ENCODE measurements around the gene NDC80. TPM values are rescaled to one million over a fixed set of nuclear protein-coding genes. Genes with fewer than 3 reads are reported as not detected.
A peak's percentile ranks its signal among the peaks of the same experiment; 100 is the strongest.

The NDC80 gene
- total RNA-seq, 8 experiments from 2014 or later: 1.7 to 42.4 (median 4.3) TPM

GRCh38 chr18:2568129-2568528 is 3.2 kb upstream of the NDC80 start:
- in situ Hi-C loops (cut with MboI; ENCODE audit: low pct_unique_long_range_greater_than_20kb in 2 of 9, low sequenced_read_pairs in 9 of 9, unreplicated experiment in 9 of 9): loop anchor here in 4 of 9 experiments (25.0 kb wide), 1 partner anchor 1706 kb away; no protein-coding TSS in a partner anchor
- H3K4me1 ChIP-seq (replicated peaks in 1 of 2): peaks cover 9 to 11% of the 10 kb centered on the region in 2 donors
- no peak overlapping the region for H3K27ac ChIP-seq
- 54 to 83% (median 80%) methylated on average over 1 to 6 of the region's 6 CpGs; no CpG with 5 or more reads in 6 of the 10 experiments for WGBS, 10 experiments
- no peak overlapping the region for H3K4me3 ChIP-seq
- no peak for ATAC-seq (replicated peaks in 6 of 8)

GRCh38 chr18:2568605-2569004 is 2.8 kb upstream of the NDC80 start:
- ATAC-seq (replicated peaks in 6 of 8): no peak
- Histone ChIP-seq H3K4me3 (no peak overlapping the region), H3K27ac (no peak overlapping the region), H3K4me1 (replicated peaks in 1 of 2) (peaks cover 9 to 11% of the 10 kb centered on the region in 2 donors)
- in situ Hi-C loops (cut with MboI; ENCODE audit: low pct_unique_long_range_greater_than_20kb in 2 of 9, low sequenced_read_pairs in 9 of 9, unreplicated experiment in 9 of 9): loop anchor here in 4 of 9 experiments (25.0 kb wide), 1 partner anchor 1706 kb away; no protein-coding TSS in a partner anchor
- WGBS, 10 experiments: 40 to 100% (median 93%) methylated on average over 1 to 3 of the region's 3 CpGs; no CpG with 5 or more reads in 4 of the 10 experiments

GRCh38 chr18:2569338-2570207 is 1.8 kb upstream of the NDC80 start:
- WGBS, 10 experiments: 67 to 100% (median 84%) methylated on average over 2 to 5 of the region's 10 CpGs; no CpG with 5 or more reads in 3 of the 10 experiments
- in situ Hi-C loops (cut with MboI; ENCODE audit: low pct_unique_long_range_greater_than_20kb in 2 of 9, low sequenced_read_pairs in 9 of 9, unreplicated experiment in 9 of 9): loop anchor here in 4 of 9 experiments (25.0 kb wide), 1 partner anchor 1707 kb away; no protein-coding TSS in a partner anchor
- H3K27ac ChIP-seq: no peak overlapping the region
- ATAC-seq (replicated peaks in 6 of 8): no peak
- peaks cover 9 to 11% of the 10 kb centered on the region in 2 donors for H3K4me1 ChIP-seq (replicated peaks in 1 of 2)
- peak overlapping the region in 4 of 5 donors; percentile 89 to 96 (median 94) for H3K4me3 ChIP-seq

- WGBS, 10 experiments: 0 to 2% (median 0%) methylated on average over 6 to 8 of the region's 16 CpGs; no CpG with 5 or more reads in 6 of the 10 experiments
- ATAC-seq (replicated peaks in 6 of 8): peak; percentile 69 to 83 (median 80)
- in situ Hi-C loops (cut with MboI; ENCODE audit: low pct_unique_long_range_greater_than_20kb in 2 of 9, low sequenced_read_pairs in 9 of 9, unreplicated experiment in 9 of 9): loop anchor here in 4 of 9 experiments (25.0 kb wide), 1 partner anchor 1708 kb away; no protein-coding TSS in a partner anchor
- Histone ChIP-seq H3K27ac (peak overlapping the region; percentile 100), H3K4me3 (peak overlapping the region; percentile 89 to 96 (median 92)), H3K4me1 (replicated peaks in 1 of 2) (peaks cover 9 to 11% of the 10 kb centered on the region in 2 donors)
Observed at GRCh38 chr18:2570772-2571199, 571 bp upstream of the NDC80 start.

DNA sequence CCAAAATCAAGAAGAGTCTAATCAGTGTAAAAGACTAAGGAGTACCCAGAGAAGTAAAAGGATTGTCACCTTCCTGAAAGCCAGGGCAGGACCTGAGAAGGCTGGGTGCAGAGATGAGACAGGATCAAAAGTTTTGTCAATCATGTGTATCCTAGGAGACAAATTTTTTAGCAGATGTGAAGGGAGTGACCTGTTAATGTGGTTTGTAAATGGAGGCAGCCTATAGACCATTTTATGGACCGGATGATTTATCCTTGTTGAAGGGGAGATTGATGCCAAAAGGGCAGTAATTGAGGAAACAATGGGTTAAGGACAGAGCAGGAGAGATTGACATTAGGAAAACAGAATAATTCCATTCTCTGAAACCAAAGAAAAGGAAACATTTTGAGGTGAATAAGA is 813 bp downstream of the NDC80 start:
- in situ Hi-C loops (cut with MboI; ENCODE audit: low pct_unique_long_range_greater_than_20kb in 2 of 9, low sequenced_read_pairs in 9 of 9, unreplicated experiment in 9 of 9): loop anchor here in 4 of 9 experiments (25.0 kb wide), 1 partner anchor 1710 kb away; no protein-coding TSS in a partner anchor
- Histone ChIP-seq H3K27ac (no peak overlapping the region), H3K4me3 (peak overlapping the region; percentile 89 to 96 (median 92)), H3K4me1 (replicated peaks in 1 of 2) (peaks cover 9 to 11% of the 10 kb centered on the region in 2 donors)
- WGBS, 10 experiments: 0 to 20% (median 0%) methylated on average over 1 of the region's 1 CpG; no CpG with 5 or more reads in 5 of the 10 experiments
- ATAC-seq (replicated peaks in 6 of 8): peak in 1 of 8 experiments; percentile 2

- H3K4me1 ChIP-seq (replicated peaks in 1 of 2): peaks cover 9 to 11% of the 10 kb centered on the region in 2 donors
- no peak for ATAC-seq (replicated peaks in 6 of 8)
- peak overlapping the region in 2 of 5 donors; percentile 92 to 96 for H3K4me3 ChIP-seq
- no peak overlapping the region for H3K27ac ChIP-seq
- 3 to 57% (median 8%) methylated on average over 3 to 5 of the region's 5 CpGs; no CpG with 5 or more reads in 2 of the 10 experiments for WGBS, 10 experiments
- in situ Hi-C loops (cut with MboI; ENCODE audit: low pct_unique_long_range_greater_than_20kb in 2 of 9, low sequenced_read_pairs in 9 of 9, unreplicated experiment in 9 of 9): loop anchor here in 4 of 9 experiments (25.0 kb wide), 1 partner anchor 1711 kb away; no protein-coding TSS in a partner anchor
Observed at GRCh38 chr18:2572892-2573291, 1.5 kb downstream of the NDC80 start.

GRCh38 chr18:2573408-2573807 is 2.1 kb downstream of the NDC80 start:
- in situ Hi-C loops (cut with MboI; ENCODE audit: low pct_unique_long_range_greater_than_20kb in 2 of 9, low sequenced_read_pairs in 9 of 9, unreplicated experiment in 9 of 9): loop anchor here in 4 of 9 experiments (25.0 kb wide), 1 partner anchor 1711 kb away; no protein-coding TSS in a partner anchor

DNA sequence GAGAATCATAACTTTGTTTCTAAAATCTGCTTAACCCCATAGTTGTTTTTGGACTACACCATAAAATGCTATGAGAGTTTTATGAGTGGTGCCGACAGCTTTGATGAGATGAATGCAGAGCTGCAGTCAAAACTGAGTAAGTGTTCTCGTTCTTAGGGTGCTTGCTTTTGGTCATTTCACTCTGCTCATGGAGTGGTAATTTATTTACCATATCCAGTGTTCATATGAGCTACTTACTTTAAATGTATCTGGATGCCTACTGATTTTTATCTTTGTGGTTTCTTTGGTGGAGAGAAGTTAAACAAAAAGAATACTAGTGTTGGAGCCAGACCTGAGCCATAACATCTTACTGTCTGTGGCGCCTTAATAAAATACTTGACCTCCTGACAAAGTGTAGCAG is 16.4 kb downstream of the NDC80 start:
- in situ Hi-C loops (cut with MboI; ENCODE audit: low pct_unique_long_range_greater_than_20kb in 2 of 9, low sequenced_read_pairs in 9 of 9, unreplicated experiment in 9 of 9): no loop called here
- H3K27ac ChIP-seq: no peak overlapping the region
- WGBS, 10 experiments: 80 to 100% (median 90%) methylated on average over 1 to 3 of the region's 3 CpGs; no CpG with 5 or more reads in 2 of the 10 experiments
- peaks cover 0 to 2% of the 10 kb centered on the region in 2 donors for H3K4me1 ChIP-seq (replicated peaks in 1 of 2)
- no peak for ATAC-seq (replicated peaks in 6 of 8)
- no peak overlapping the region for H3K4me3 ChIP-seq

More at GRCh38 chr18:2573408-2573807, 2.1 kb downstream of the NDC80 start:
- Histone ChIP-seq H3K4me3 (no peak overlapping the region), H3K4me1 (replicated peaks in 1 of 2) (peaks cover 9 to 11% of the 10 kb centered on the region in 2 donors), H3K27ac (no peak overlapping the region)
- no peak for ATAC-seq (replicated peaks in 6 of 8)
- 0 to 44% (median 30%) methylated on average over 1 to 2 of the region's 2 CpGs; no CpG with 5 or more reads in 1 of the 10 experiments for WGBS, 10 experiments

DNA sequence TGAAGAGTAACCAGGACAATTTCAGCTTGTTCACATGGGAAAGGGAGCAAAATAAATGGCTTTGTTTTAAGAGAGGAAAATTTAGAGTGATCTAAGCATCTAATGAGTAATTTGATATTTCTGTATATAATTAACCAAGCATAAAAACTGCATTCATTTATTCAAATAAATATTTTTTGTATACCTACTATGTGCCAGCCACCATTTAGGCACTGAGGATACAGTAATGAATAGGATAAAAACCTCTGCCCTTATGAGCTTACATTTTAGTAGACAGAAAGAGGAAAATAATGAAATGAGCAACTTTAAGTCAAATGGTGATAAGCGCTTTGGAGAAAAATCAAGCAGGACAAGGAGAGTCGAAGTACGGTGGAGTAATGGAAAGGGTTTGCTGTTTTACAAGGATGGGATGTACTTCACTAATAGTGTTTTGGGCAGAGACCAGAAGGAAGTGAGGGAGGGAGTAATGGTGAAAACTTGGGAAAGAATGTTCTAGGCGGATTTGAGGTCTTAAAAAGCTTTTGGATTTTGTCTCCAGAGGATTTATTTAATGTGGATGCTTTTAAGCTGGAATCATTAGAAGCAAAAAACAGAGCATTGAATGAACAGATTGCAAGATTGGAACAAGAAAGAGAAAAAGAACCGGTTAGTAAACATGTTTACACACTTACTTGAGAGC is 17.4 kb downstream of the NDC80 start:
- ATAC-seq (replicated peaks in 6 of 8): no peak
- H3K27ac ChIP-seq: no peak overlapping the region

GRCh38 chr18:2589345-2590068 is 18.1 kb downstream of the NDC80 start:
- in situ Hi-C loops (cut with MboI; ENCODE audit: low pct_unique_long_range_greater_than_20kb in 2 of 9, low sequenced_read_pairs in 9 of 9, unreplicated experiment in 9 of 9): no loop called here
- no peak overlapping the region for H3K27ac ChIP-seq
- peaks cover 0 to 2% of the 10 kb centered on the region in 2 donors for H3K4me1 ChIP-seq (replicated peaks in 1 of 2)
- no peak overlapping the region for H3K4me3 ChIP-seq
- 80 to 100% (median 93%) methylated on average over 1 to 3 of the region's 3 CpGs; no CpG with 5 or more reads in 1 of the 10 experiments for WGBS, 10 experiments
- no peak for ATAC-seq (replicated peaks in 6 of 8)

More for the DNA sequence above, 17.4 kb downstream of the NDC80 start:
- 64 to 100% (median 97%) methylated on average over 2 to 5 of the region's 5 CpGs for WGBS, 10 experiments
- Histone ChIP-seq H3K4me1 (replicated peaks in 1 of 2) (peaks cover 0 to 2% of the 10 kb centered on the region in 2 donors), H3K4me3 (no peak overlapping the region)
- in situ Hi-C loops (cut with MboI; ENCODE audit: low pct_unique_long_range_greater_than_20kb in 2 of 9, low sequenced_read_pairs in 9 of 9, unreplicated experiment in 9 of 9): no loop called here

GRCh38 chr18:2590303-2590702 is 18.9 kb downstream of the NDC80 start:
- in situ Hi-C loops (cut with MboI; ENCODE audit: low pct_unique_long_range_greater_than_20kb in 2 of 9, low sequenced_read_pairs in 9 of 9, unreplicated experiment in 9 of 9): no loop called here
- Histone ChIP-seq H3K4me3 (no peak overlapping the region), H3K27ac (no peak overlapping the region), H3K4me1 (replicated peaks in 1 of 2) (peaks cover 0 to 2% of the 10 kb centered on the region in 2 donors)
- 100% methylated on average over 1 to 2 of the region's 2 CpGs; no CpG with 5 or more reads in 4 of the 10 experiments for WGBS, 10 experiments
- ATAC-seq (replicated peaks in 6 of 8): no peak

DNA sequence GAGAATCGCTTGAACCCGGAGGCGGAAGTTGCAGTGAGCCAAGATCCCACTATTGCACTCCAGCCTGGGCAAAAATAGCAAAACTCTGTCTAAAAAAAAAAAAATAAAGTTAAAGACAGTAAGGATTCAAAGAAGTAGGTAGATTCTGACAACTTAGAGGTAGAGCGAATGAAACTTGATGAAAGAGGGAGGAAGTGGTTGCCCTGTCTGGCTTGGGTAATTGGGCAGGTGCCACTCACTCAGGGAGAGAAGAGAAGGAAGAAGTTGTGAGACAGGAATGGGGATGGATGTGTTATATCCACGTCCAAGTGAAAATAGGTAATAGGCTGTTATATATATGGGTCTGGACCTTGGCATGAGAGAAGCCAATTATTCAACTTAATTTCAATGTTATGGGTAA is 26.3 kb downstream of the NDC80 start:
- no peak overlapping the region for H3K4me3 ChIP-seq
- no peaks in the 10 kb centered on the region for H3K4me1 ChIP-seq (replicated peaks in 1 of 2)
- 89 to 100% (median 97%) methylated on average over 1 to 5 of the region's 5 CpGs for WGBS, 10 experiments
- no peak overlapping the region for H3K27ac ChIP-seq
- ATAC-seq (replicated peaks in 6 of 8): no peak
- in situ Hi-C loops (cut with MboI; ENCODE audit: low pct_unique_long_range_greater_than_20kb in 2 of 9, low sequenced_read_pairs in 9 of 9, unreplicated experiment in 9 of 9): no loop called here

Measured in motor neuron (in vitro differentiated cells).